COLO668 (cell line): ENCODE measurements around the gene MAP2K5.

ENCODE experiments used
- DNase-seq: peaks from one replicate; lab custom pipeline; 2025; ENCODE audit not compliant: unreplicated experiment; lab: John Stamatoyannopoulos, UW

The MAP2K5 gene

GRCh38 chr15:67852418-67852817, 309.9 kb downstream of the MAP2K5 start:
- no peak for DNase-seq

GRCh38 chr15:67853454-67853853, 311.0 kb downstream of the MAP2K5 start:
- no peak for DNase-seq

GRCh38 chr15:67854358-67854757, 311.9 kb downstream of the MAP2K5 start:
- DNase-seq: no peak

GRCh38 chr15:67855842-67856241, 313.3 kb downstream of the MAP2K5 start:
- DNase-seq: no peak
